ENCODE data around the gene ANKRD6. TPM values are rescaled to one million over a fixed set of nuclear protein-coding genes. Genes with fewer than 3 reads are reported as not detected.

ANKRD6 gene
- total RNA-seq, 1 experiment from 2014 or later: 13.9 TPM

DNA sequence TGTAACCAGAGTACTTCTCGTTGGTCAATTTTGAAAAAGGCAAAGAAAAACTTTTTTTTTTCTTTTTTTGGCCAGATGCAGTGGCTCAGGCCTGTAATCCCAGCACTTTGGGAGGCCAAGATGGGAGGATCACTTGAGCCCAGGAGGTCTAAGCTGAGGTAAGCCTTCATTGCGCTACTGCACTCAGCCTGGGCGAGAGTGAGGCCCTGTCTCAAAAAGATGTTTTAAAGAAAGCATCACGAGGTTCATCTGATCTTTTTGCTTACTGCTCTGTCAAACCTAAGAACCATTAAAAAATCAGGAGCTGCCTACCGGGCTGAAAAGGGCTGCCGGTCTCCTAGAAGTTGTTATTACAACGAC lies 205.0 kb downstream of the ANKRD6 start:
- CTCF ChIA-PET: interaction anchor here (1.3 to 2.3 kb wide), 5 partner anchors 26 to 326 kb away, joined by 6 to 14 read pairs (median 7); no protein-coding TSS in a partner anchor
- TF ChIP-seq ZNF121 (CRISPR knock-in tag; IDR thresholded peaks at IDR 0.05) (no peak), MXD4 (CRISPR knock-in tag; IDR thresholded peaks at IDR 0.05; ENCODE audit: borderline replicate concordance) (no peak), SMAD4 (CRISPR knock-in tag; IDR thresholded peaks at IDR 0.05) (no peak), SMAD3 (CRISPR knock-in tag; IDR thresholded peaks at IDR 0.05; ENCODE audit: borderline replicate concordance) (no peak), ZBTB21 (CRISPR knock-in tag; IDR thresholded peaks at IDR 0.05; ENCODE audit: borderline replicate concordance) (no peak), JAZF1 (CRISPR knock-in tag; IDR thresholded peaks at IDR 0.05) (no peak), E2F1 (CRISPR knock-in tag; IDR thresholded peaks at IDR 0.05) (no peak), NFYB (CRISPR knock-in tag; conservative IDR thresholded peaks at IDR 0.05; ENCODE audit: low read depth) (no peak), ETV6 (CRISPR knock-in tag; IDR thresholded peaks at IDR 0.05) (no peak), ZNF281 (CRISPR knock-in tag; IDR thresholded peaks at IDR 0.05) (no peak), IRF2 (CRISPR knock-in tag; IDR thresholded peaks at IDR 0.05; ENCODE audit: borderline replicate concordance, low read depth) (no peak), TP53 (CRISPR knock-in tag; IDR thresholded peaks at IDR 0.05) (no peak), CREM (CRISPR knock-in tag; IDR thresholded peaks at IDR 0.05) (no peak)
- TF ChIP-seq, protein P1, sequence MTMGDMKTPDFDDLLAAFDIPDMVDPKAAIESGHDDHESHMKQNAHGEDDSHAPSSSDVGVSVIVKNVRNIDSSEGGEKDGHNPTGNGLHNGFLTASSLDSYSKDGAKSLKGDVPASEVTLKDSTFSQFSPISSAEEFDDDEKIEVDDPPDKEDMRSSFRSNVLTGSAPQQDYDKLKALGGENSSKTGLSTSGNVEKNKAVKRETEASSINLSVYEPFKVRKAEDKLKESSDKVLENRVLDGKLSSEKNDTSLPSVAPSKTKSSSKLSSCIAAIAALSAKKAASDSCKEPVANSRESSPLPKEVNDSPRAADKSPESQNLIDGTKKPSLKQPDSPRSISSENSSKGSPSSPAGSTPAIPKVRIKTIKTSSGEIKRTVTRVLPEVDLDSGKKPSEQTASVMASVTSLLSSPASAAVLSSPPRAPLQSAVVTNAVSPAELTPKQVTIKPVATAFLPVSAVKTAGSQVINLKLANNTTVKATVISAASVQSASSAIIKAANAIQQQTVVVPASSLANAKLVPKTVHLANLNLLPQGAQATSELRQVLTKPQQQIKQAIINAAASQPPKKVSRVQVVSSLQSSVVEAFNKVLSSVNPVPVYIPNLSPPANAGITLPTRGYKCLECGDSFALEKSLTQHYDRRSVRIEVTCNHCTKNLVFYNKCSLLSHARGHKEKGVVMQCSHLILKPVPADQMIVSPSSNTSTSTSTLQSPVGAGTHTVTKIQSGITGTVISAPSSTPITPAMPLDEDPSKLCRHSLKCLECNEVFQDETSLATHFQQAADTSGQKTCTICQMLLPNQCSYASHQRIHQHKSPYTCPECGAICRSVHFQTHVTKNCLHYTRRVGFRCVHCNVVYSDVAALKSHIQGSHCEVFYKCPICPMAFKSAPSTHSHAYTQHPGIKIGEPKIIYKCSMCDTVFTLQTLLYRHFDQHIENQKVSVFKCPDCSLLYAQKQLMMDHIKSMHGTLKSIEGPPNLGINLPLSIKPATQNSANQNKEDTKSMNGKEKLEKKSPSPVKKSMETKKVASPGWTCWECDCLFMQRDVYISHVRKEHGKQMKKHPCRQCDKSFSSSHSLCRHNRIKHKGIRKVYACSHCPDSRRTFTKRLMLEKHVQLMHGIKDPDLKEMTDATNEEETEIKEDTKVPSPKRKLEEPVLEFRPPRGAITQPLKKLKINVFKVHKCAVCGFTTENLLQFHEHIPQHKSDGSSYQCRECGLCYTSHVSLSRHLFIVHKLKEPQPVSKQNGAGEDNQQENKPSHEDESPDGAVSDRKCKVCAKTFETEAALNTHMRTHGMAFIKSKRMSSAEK (CRISPR knock-in tag; IDR thresholded peaks at IDR 0.05; ENCODE audit: borderline replicate concordance): no peak
- TF ChIP-seq, protein P2, sequence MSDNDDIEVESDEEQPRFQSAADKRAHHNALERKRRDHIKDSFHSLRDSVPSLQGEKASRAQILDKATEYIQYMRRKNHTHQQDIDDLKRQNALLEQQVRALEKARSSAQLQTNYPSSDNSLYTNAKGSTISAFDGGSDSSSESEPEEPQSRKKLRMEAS (CRISPR knock-in tag; IDR thresholded peaks at IDR 0.05): no peak
- DNase-seq (ENCODE audit: low spot score): no peak

GRCh38 chr6:89638320-89639195 lies 205.6 kb downstream of the ANKRD6 start, which contains the start of gene LYRM2:
LYRM2 (minus strand) TSS chr6:89638747; CDS start chr6:89638716, 31 bp downstream.
- DNase-seq (ENCODE audit: low spot score) (peak; percentile 94), ATAC-seq (peak; percentile 92)
- peaks cover 14% of the 10 kb centered on the region for H3K4me1 Mint-ChIP-seq
- H3K4me3 Mint-ChIP-seq: peak within 1 kb of the TSS; percentile 94
- CTCF ChIA-PET: interaction anchor here (0.6 to 2.3 kb wide), 8 partner anchors 12 to 327 kb away, joined by 3 to 14 read pairs (median 6); no protein-coding TSS in a partner anchor
- no peaks in the 10 kb centered on the region for H3K9me3 Mint-ChIP-seq
- POLR2A ChIA-PET: no interaction called here
- peaks cover 41% of the 10 kb centered on the region for H3K36me3 Mint-ChIP-seq
- H3K27ac Mint-ChIP-seq: peak within 1 kb of the TSS; percentile 98
- H3K27me3 Mint-ChIP-seq (ENCODE audit: low read depth): no peaks in the 10 kb centered on the region
- TF ChIP-seq ESRRA (CRISPR knock-in tag; IDR thresholded peaks at IDR 0.05; ENCODE audit: borderline replicate concordance) (no peak), SMAD3 (CRISPR knock-in tag; IDR thresholded peaks at IDR 0.05; ENCODE audit: borderline replicate concordance) (no peak; the same call in 1 of the 2 replicates), ZNF416 (CRISPR knock-in tag; IDR thresholded peaks at IDR 0.05) (no peak), ETV6 (CRISPR knock-in tag; IDR thresholded peaks at IDR 0.05) (peak; percentile 93), ZNF121 (CRISPR knock-in tag; IDR thresholded peaks at IDR 0.05) (0 out of 2 replicates have a peak, but pooled peaks have one; percentile 68), NR2C2 (CRISPR knock-in tag; IDR thresholded peaks at IDR 0.05) (no peak), NFYB (CRISPR knock-in tag; conservative IDR thresholded peaks at IDR 0.05; ENCODE audit: low read depth) (0 out of 2 replicates have a peak, but pooled peaks have one; percentile 21), FOXK1 (CRISPR knock-in tag; IDR thresholded peaks at IDR 0.05) (peak; percentile 81), E2F4 (CRISPR knock-in tag; IDR thresholded peaks at IDR 0.05; ENCODE audit: borderline replicate concordance, low read depth) (no peak), CBFB (CRISPR knock-in tag; IDR thresholded peaks at IDR 0.05; ENCODE audit: low read depth) (0 out of 2 replicates have a peak, but pooled peaks have one; percentile 34), RORB (CRISPR knock-in tag; IDR thresholded peaks at IDR 0.05) (no peak), ATF1 (CRISPR knock-in tag; IDR thresholded peaks at IDR 0.05) (0 out of 2 replicates have a peak, but pooled peaks have one; percentile 67), IRF1 (CRISPR knock-in tag; IDR thresholded peaks at IDR 0.05) (no peak)

More for the DNA sequence above, 205.0 kb downstream of the ANKRD6 start:
- H3K4me1 Mint-ChIP-seq: peaks cover 14% of the 10 kb centered on the region
- peaks cover 34% of the 10 kb centered on the region for H3K36me3 Mint-ChIP-seq
- ATAC-seq: no peak
- H3K4me3 Mint-ChIP-seq: peak overlapping the region; percentile 94
- peak overlapping the region; percentile 98 for H3K27ac Mint-ChIP-seq
- POLR2A ChIA-PET: no interaction called here
- H3K9me3 Mint-ChIP-seq: no peaks in the 10 kb centered on the region
- H3K27me3 Mint-ChIP-seq (ENCODE audit: low read depth): no peaks in the 10 kb centered on the region
